ENCODE data around the gene DNER. TPM values are rescaled to one million over a fixed set of nuclear protein-coding genes. Genes with fewer than 3 reads are reported as not detected.
A peak's percentile ranks its signal among the peaks of the same experiment; 100 is the strongest.

DNER gene
- total RNA-seq, 3 donors from 2014 or later: 0.55 to 8.4 (median 0.99) TPM

DNA sequence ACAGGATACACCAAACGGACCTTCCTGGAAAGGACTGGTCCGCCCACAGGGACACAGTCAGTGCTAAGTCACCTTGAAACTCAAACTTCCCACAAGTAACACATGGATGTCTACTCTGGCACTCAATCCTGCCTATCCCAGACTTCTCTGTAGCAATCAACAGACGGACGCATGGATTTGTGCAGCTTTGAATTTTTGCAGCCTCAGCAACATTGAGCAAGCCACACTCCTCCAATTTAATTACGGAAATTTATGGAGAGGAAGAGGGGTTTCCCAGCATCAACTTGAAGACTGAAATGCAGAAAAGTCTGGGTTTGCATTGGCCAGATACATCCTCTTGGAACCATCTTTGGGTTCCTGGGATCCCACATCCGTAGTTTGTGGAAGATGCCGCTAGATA, 26.2 kb downstream of the DNER start:
- TF ChIP-seq CTCF (IDR thresholded peaks at IDR 0.05): no peak
- Histone ChIP-seq H3K4me1 (ENCODE audit: low read depth) (no peaks in the 10 kb centered on the region), H3K9me3 (no peaks in the 10 kb centered on the region), H3K36me3 (ENCODE audit: low read depth) (no peaks in the 10 kb centered on the region), H3K4me3 (no peak overlapping the region)
- no peak for DNase-seq
- ATAC-seq: no peak
- intact Hi-C loops (cut with DNase I, micrococcal nuclease): no loop called here

- Histone ChIP-seq H3K36me3 (ENCODE audit: low read depth) (no peaks in the 10 kb centered on the region), H3K9me3 (no peaks in the 10 kb centered on the region), H3K4me3 (no peak overlapping the region), H3K4me1 (ENCODE audit: low read depth) (no peaks in the 10 kb centered on the region)
- intact Hi-C loops (cut with DNase I, micrococcal nuclease): no loop called here
- DNase-seq: no peak
- ATAC-seq: no peak
- TF ChIP-seq CTCF (IDR thresholded peaks at IDR 0.05): no peak
Measured at GRCh38 chr2:229686122-229686919, 28.0 kb downstream of the DNER start.

GRCh38 chr2:229684942-229685562, 29.3 kb downstream of the DNER start:
- Histone ChIP-seq H3K36me3 (ENCODE audit: low read depth) (no peaks in the 10 kb centered on the region), H3K4me1 (ENCODE audit: low read depth) (no peaks in the 10 kb centered on the region), H3K9me3 (no peaks in the 10 kb centered on the region), H3K4me3 (no peak overlapping the region)
- no peak for ATAC-seq
- no peak for DNase-seq
- intact Hi-C loops (cut with DNase I, micrococcal nuclease): no loop called here
- TF ChIP-seq CTCF (IDR thresholded peaks at IDR 0.05): no peak

DNA sequence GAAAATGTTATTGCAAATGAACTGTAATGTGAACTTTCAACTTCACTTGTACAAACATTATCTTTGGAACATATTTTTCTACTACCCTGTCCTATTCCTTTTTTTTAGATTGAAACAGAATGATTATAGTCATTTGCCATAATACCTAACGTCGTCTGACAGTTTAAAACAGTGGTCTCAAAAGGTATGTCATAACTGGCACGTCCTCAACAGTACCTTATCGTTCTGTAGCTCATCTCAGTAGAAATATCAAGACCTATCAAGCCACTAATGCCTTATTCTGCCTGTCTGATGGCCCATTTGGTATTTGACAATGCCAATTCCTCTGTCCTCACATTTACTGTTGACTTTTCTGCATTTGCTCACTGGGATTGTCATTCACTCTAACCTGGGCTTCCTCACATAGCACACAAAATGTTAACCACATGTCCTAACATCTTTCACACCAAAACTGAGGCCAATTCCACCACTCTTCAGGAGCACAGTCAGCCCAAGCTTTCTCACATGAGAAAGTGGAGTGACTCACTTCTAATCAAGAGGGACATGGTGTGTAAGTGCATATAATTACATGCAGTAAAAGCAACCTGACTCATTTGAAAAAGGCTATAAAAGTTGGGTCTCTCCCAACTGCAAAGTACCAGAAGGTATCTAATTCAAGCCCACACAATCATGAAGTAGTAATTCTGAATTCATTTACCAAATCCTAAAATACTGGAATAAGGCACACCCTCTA, 34.8 kb downstream of the DNER start:
- intact Hi-C loops (cut with DNase I, micrococcal nuclease): no loop called here
- no peak for TF ChIP-seq CTCF (IDR thresholded peaks at IDR 0.05)
- Histone ChIP-seq H3K36me3 (ENCODE audit: low read depth) (no peaks in the 10 kb centered on the region), H3K9me3 (no peaks in the 10 kb centered on the region), H3K4me1 (ENCODE audit: low read depth) (no peaks in the 10 kb centered on the region), H3K4me3 (no peak overlapping the region)
- ATAC-seq: peak; percentile 90
- DNase-seq: no peak

GRCh38 chr2:229675569-229675968, 38.8 kb downstream of the DNER start:
- no peak for TF ChIP-seq CTCF (IDR thresholded peaks at IDR 0.05)
- intact Hi-C loops (cut with DNase I, micrococcal nuclease): no loop called here
- Histone ChIP-seq H3K9me3 (no peaks in the 10 kb centered on the region), H3K4me1 (ENCODE audit: low read depth) (no peaks in the 10 kb centered on the region), H3K4me3 (no peak overlapping the region), H3K36me3 (ENCODE audit: low read depth) (no peaks in the 10 kb centered on the region)
- DNase-seq: no peak
- no peak for ATAC-seq
